ENCODE data around the gene MYO10. TPM values are rescaled to one million over a fixed set of nuclear protein-coding genes. Genes with fewer than 3 reads are reported as not detected.
"Not testable (repeated sequence)": the region's sequence is repeated elsewhere in the genome, so short reads cannot be mapped to it uniquely, and the experiment has no call there.

Gene MYO10
- polyA plus RNA-seq (ENCODE audit: insufficient read length in 10 of 10): 10 to 100 TPM; 19.9 to 38.1 (median 28.8) TPM
- long read RNA-seq, donor 1, full-length matches to known transcripts: 1 of 13 reads
- long read RNA-seq, donor 1, partial matches to known transcripts: 12 of 13 reads
- long read RNA-seq, donor 1, other reads (novel, unspliced or antisense): 0 of 13 reads
- long read RNA-seq, donor 2, partial matches to known transcripts: 9 of 9 reads
- long read RNA-seq, donor 2, other reads (novel, unspliced or antisense): 0 of 9 reads
- long read RNA-seq, donor 3: 0 reads
- long read RNA-seq, donor 4, full-length matches to known transcripts: 2 of 11 reads
- long read RNA-seq, donor 4, partial matches to known transcripts: 9 of 11 reads
- long read RNA-seq, donor 4, other reads (novel, unspliced or antisense): 0 of 11 reads
- long read RNA-seq, donor 5, full-length matches to known transcripts: 2 of 2 reads
- long read RNA-seq, donor 5, partial matches to known transcripts: 0 of 2 reads
- long read RNA-seq, donor 5, other reads (novel, unspliced or antisense): 0 of 2 reads
- long read RNA-seq, donor 6, full-length matches to known transcripts: 1 of 22 reads
- long read RNA-seq, donor 6, partial matches to known transcripts: 21 of 22 reads
- long read RNA-seq, donor 6, other reads (novel, unspliced or antisense): 0 of 22 reads
- long read RNA-seq, donor 7, full-length matches to known transcripts: 1 of 28 reads
- long read RNA-seq, donor 7, partial matches to known transcripts: 27 of 28 reads
- long read RNA-seq, donor 7, other reads (novel, unspliced or antisense): 0 of 28 reads
- long read RNA-seq, donor 8, partial matches to known transcripts: 19 of 20 reads
- long read RNA-seq, donor 8, other reads (novel, unspliced or antisense): 0 of 20 reads
- long read RNA-seq, donor 9: 0 reads

- peak; percentile 73 to 91 (median 78) for DNase-seq
Observed at GRCh38 chr5:16936150-16936988, at the start of gene MYO10. Gene MYO10, minus strand, starts transcription at chr5:16936288. Its CDS starts 480 bp downstream, at chr5:16935808.

- DNase-seq: not testable (repeated sequence)
Observed at GRCh38 chr5:16985304-16985703, 49.2 kb upstream of the MYO10 start.

GRCh38 chr5:16983972-16984371 is 47.9 kb upstream of the MYO10 start:
- no peak for DNase-seq

GRCh38 chr5:16983022-16983639 is 47.0 kb upstream of the MYO10 start:
- no peak for DNase-seq

GRCh38 chr5:16981700-16982099 is 45.6 kb upstream of the MYO10 start:
- DNase-seq: no peak

GRCh38 chr5:16980983-16981382 is 44.9 kb upstream of the MYO10 start:
- no peak for DNase-seq

GRCh38 chr5:16978296-16978695 is 42.2 kb upstream of the MYO10 start:
- DNase-seq: no peak

- no peak for DNase-seq
Observed at GRCh38 chr5:16976625-16977008, 40.5 kb upstream of the MYO10 start.

- peak in 1 of 3 donors; percentile 34 for DNase-seq
Observed at GRCh38 chr5:16975950-16976624, 40.0 kb upstream of the MYO10 start.

- DNase-seq: no peak
Observed at GRCh38 chr5:16974981-16975380, 38.9 kb upstream of the MYO10 start.

- DNase-seq: no peak
Observed at GRCh38 chr5:16970826-16971225, 34.7 kb upstream of the MYO10 start.

- DNase-seq: no peak
Observed at GRCh38 chr5:16970260-16970659, 34.2 kb upstream of the MYO10 start.

GRCh38 chr5:16965581-16965980 is 29.5 kb upstream of the MYO10 start:
- no peak for DNase-seq

GRCh38 chr5:16963821-16964220 is 27.7 kb upstream of the MYO10 start:
- DNase-seq: no peak

GRCh38 chr5:16961131-16961530 is 25.0 kb upstream of the MYO10 start:
- DNase-seq: peak in 1 of 3 donors; percentile 53

- peak; percentile 23 to 93 (median 60) for DNase-seq
Observed at GRCh38 chr5:16957304-16958196, 21.5 kb upstream of the MYO10 start.

- no peak for DNase-seq
Observed at GRCh38 chr5:16953729-16954128, 17.6 kb upstream of the MYO10 start.

- DNase-seq: no peak
Observed at GRCh38 chr5:16952968-16953671, 17.0 kb upstream of the MYO10 start.

- DNase-seq: no peak
Observed at GRCh38 chr5:16946725-16947124, 10.6 kb upstream of the MYO10 start.
